Measurements from ENCODE around the gene CETN2.
A peak's percentile ranks its signal among the peaks of the same experiment; 100 is the strongest.
"Not testable (repeated sequence)": the region's sequence is repeated elsewhere in the genome, so short reads cannot be mapped to it uniquely, and the experiment has no call there.

CETN2 gene

DNA sequence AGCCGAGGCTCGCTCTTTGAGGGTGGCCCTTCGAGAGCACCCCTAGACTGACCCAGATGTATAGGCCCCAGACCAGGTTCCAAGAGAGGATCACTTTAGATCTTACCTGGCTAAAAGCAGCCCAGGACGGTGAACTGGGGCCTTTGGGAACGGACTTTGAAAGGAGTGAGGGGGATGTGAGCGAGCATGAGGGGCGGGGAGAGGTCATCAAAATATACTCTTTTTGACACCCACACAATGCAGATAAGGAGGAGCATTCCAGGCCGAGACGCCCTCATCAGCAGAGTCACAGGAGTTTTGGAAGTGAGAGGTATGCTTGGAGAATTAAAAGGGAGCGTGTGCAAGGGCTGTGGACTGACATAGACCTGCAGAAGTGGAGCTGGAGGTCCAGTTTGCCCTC lies 834 bp upstream of the CETN2 start:
- no peak for DNase-seq

DNA sequence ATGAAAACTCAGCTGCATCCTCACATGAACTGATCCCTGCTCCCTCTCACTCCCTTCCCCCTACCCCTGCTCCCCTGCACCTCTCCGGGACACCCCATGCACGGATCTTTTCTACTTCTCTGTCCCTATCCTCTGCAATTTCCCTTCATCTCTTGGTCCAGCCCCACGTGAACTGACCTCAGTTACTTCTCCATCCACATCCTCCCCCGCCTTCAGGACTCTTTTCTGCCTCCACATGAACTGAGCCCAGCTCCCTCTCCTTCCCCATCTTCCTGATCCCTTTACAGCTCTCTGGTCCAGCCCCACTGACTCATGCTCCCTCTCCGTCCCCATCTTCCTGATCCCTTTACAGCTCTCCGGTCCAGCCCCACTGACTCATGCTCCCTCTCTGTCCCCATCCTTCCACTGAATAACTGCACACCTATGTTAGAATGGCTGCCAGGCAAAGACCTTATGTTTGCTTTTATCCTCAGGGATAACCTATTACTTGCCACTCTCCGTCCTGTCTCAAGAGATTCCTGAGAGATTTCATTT lies 5.6 kb downstream of the CETN2 start:
- no peak for DNase-seq

DNA sequence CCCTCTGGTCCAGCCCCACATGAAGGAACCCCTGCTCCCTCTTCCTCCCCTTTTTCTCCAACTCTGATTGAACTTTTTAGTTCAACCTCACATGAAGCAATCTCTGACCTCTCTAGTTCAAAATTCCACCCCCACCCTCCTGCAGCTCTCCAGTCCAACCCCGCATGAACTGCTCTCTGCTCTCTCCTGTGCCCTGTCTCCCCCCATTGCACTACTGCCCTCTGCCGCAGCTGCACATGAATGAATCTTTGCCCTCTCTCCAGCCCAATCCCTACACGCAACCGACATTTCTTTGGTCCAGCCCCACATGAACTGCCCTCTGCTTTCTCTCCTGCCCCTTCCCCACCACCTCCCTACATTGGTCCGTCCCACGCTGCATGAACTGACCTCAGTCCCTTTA lies 6.9 kb downstream of the CETN2 start:
- DNase-seq: no peak

GRCh38 chrX:152822383-152823086 lies 8.0 kb downstream of the CETN2 start:
- no peak for DNase-seq

DNA sequence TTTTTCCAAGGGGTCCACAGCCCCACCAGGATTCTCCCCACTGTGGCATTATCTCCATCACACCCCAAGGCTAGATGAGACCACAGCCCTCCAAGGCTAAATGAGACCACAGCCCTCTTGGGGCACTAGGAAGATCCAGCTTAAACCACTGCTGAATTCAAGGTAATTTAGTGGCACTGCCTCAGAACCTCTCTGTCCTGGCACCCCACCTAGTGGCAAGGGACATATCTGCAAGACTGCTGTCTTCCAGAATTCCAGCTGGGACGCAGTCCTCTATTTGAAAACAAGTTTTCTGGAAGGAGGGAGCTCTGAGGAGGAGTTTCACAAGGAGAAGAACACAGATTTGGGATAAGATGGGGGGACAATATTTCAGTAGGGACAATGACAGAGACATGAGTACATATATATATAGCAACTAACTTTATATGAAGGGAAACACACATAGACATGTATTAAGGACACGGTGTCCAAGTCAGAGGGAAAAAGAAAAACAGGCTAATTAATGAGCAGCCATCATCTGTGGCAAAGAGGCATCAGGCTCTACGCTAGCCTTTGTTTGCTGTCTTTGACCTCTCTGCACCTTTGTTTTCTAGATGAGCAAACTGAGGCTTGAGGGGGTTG lies 9.3 kb downstream of the CETN2 start:
- DNase-seq: no peak

GRCh38 chrX:152819732-152820131 lies 10.8 kb downstream of the CETN2 start:
- DNase-seq: no peak

DNA sequence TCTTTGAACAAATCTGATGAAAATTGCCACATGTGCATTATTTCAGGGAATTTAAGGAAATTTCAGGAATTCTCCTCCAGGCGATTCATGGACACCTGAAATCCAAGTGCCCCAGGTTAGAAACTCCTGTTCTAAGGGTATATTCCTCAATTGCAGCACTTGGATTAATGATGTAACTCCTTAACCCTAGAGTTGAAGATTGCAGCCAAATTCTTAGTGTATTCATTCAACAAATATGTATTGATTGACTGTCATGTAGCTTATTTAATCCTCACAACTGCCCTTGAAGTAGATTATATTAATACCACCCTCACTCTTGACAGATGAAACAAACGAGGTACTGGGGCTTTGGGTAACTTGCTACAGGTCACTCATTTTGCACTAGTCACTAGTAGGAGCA lies 11.3 kb downstream of the CETN2 start:
- no peak for DNase-seq

DNA sequence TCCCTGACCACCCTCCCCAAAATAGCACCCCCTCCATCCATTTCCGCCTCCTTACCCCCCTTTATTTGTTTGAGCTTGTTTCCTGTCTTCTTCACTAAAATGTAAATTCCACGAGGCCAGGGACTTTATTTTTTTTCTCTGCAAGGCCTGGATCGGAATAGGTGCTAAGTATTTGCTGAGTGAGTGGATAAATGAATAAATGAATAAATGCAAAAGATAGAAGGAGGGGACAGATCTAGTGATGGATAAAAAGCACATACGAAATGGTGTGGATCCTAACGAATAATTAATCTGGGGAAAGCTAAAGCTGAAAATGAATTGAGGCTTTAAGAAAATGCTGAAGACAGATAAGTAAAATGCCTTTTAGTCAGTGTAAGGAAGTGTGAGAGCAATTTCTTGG lies 12.2 kb downstream of the CETN2 start:
- no peak for DNase-seq

GRCh38 chrX:152817078-152817764 lies 13.3 kb downstream of the CETN2 start:
- DNase-seq: peak; percentile 18

- no peak for DNase-seq
Observed at GRCh38 chrX:152814048-152814447, 16.5 kb downstream of the CETN2 start.

DNA sequence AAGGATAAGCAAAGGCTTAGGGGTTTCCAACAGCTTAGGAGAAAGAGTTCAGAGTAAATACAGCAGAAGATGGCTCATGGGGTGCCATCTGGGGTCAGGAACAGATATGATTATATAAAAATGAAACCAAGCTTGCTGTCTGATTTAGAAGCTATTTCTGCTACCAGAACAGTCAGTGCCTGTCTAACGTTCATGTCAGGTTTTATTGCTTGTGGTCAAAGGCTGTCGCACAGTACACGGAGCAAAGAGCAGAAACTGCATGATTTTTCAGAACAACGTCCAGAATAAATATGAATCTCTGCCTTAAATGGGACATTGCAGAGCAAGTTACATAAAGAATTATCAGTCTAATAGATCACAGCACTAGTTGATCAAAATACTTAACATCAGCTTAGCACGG lies 17.4 kb downstream of the CETN2 start:
- DNase-seq: no peak

GRCh38 chrX:152810403-152810802 lies 20.2 kb downstream of the CETN2 start:
- DNase-seq: no peak

- no peak for DNase-seq
Observed at GRCh38 chrX:152806035-152806434, 24.5 kb downstream of the CETN2 start.

DNA sequence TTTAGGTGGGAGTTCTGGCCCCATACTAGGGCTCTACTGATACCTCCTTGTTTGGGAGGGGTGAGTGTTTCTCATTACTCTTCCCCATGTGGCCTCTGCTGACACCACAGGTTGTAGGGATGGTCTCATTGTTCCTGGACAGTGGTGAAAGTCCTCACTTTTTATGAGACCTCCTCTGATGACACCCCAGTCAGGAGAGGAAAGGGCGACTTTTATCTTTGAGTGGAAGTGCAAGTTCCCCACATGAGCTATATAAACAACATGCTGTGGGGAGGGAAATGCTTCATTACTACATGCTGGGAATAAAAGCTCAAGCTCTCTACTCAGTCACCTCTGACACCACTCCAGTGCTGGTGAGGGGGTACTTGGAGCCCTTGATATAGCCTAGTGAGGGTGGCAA lies 31.6 kb downstream of the CETN2 start:
- DNase-seq: no peak

GRCh38 chrX:152787062-152787461 lies 43.5 kb downstream of the CETN2 start:
- DNase-seq: not testable (repeated sequence)

Data from NCI-H1092 treated with DMSO at 0.1 percent for 48 hours (cell line).